Measurements from ENCODE around the gene SLC9A9. TPM values are rescaled to one million over a fixed set of nuclear protein-coding genes. Genes with fewer than 3 reads are reported as not detected.

SLC9A9 gene
- total RNA-seq, 4 donors from 2014 or later, result 1.1 to 15.9 (median 9.7) TPM

GRCh38 chr3:143414571-143415253 lies 433.6 kb downstream of the SLC9A9 start:
- 61 to 62% methylated on average over 2 of the region's 2 CpGs for WGBS, 2 donors (ENCODE audit: low coverage in 1 of 2)

GRCh38 chr3:143413372-143413771 lies 434.9 kb downstream of the SLC9A9 start:
- Histone ChIP-seq H3K27ac (no peak overlapping the region), H3K4me1 (no peaks in the 10 kb centered on the region), H3K27me3 (no peaks in the 10 kb centered on the region), H3K4me3 (no peak overlapping the region), H3K36me3 (no peaks in the 10 kb centered on the region), H3K9me3 (no peaks in the 10 kb centered on the region)
- 64 to 66% methylated on average over 2 to 4 of the region's 4 CpGs for WGBS, 2 donors (ENCODE audit: low coverage in 1 of 2)
- in situ Hi-C loops (cut with MboI; ENCODE audit: low pct_ligation_motif_present in 1 of 4, low pct_unique_long_range_greater_than_20kb in 1 of 4, low sequenced_read_pairs in 3 of 4), result no loop called here
- no peak for DNase-seq
- TF ChIP-seq, protein P1, sequence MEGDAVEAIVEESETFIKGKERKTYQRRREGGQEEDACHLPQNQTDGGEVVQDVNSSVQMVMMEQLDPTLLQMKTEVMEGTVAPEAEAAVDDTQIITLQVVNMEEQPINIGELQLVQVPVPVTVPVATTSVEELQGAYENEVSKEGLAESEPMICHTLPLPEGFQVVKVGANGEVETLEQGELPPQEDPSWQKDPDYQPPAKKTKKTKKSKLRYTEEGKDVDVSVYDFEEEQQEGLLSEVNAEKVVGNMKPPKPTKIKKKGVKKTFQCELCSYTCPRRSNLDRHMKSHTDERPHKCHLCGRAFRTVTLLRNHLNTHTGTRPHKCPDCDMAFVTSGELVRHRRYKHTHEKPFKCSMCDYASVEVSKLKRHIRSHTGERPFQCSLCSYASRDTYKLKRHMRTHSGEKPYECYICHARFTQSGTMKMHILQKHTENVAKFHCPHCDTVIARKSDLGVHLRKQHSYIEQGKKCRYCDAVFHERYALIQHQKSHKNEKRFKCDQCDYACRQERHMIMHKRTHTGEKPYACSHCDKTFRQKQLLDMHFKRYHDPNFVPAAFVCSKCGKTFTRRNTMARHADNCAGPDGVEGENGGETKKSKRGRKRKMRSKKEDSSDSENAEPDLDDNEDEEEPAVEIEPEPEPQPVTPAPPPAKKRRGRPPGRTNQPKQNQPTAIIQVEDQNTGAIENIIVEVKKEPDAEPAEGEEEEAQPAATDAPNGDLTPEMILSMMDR (IDR thresholded peaks at IDR 0.05), result no peak
- TF ChIP-seq EP300 (IDR thresholded peaks at IDR 0.05; ENCODE audit: low read depth) (no peak), POLR2AphosphoS5 (IDR thresholded peaks at IDR 0.05) (no peak), POLR2A (IDR thresholded peaks at IDR 0.05) (no peak)
- intact Hi-C loops (cut with DNase I; ENCODE audit: low total_unique reads), result no loop called here

More at GRCh38 chr3:143414571-143415253, 433.6 kb downstream of the SLC9A9 start:
- H3K4me3 ChIP-seq, result no peak overlapping the region
- no peaks in the 10 kb centered on the region for H3K9me3 ChIP-seq
- no peaks in the 10 kb centered on the region for H3K36me3 ChIP-seq
- TF ChIP-seq POLR2A (IDR thresholded peaks at IDR 0.05), result no peak
- TF ChIP-seq, protein P1 (IDR thresholded peaks at IDR 0.05), result no peak
- no peak for TF ChIP-seq EP300 (IDR thresholded peaks at IDR 0.05; ENCODE audit: low read depth)
- TF ChIP-seq POLR2AphosphoS5 (IDR thresholded peaks at IDR 0.05), result no peak
- DNase-seq, result no peak
- H3K27ac ChIP-seq, result no peak overlapping the region
- no peaks in the 10 kb centered on the region for H3K4me1 ChIP-seq
- no peaks in the 10 kb centered on the region for H3K27me3 ChIP-seq
- in situ Hi-C loops (cut with MboI; ENCODE audit: low pct_ligation_motif_present in 1 of 4, low pct_unique_long_range_greater_than_20kb in 1 of 4, low sequenced_read_pairs in 3 of 4) (no loop called here), intact Hi-C loops (cut with DNase I; ENCODE audit: low total_unique reads) (no loop called here)

GRCh38 chr3:143412084-143412483 lies 436.2 kb downstream of the SLC9A9 start:
- H3K9me3 ChIP-seq, result no peaks in the 10 kb centered on the region
- no peak overlapping the region for H3K4me3 ChIP-seq
- no peak for TF ChIP-seq EP300 (IDR thresholded peaks at IDR 0.05; ENCODE audit: low read depth)
- TF ChIP-seq, protein P1 (IDR thresholded peaks at IDR 0.05), result no peak
- TF ChIP-seq POLR2AphosphoS5 (IDR thresholded peaks at IDR 0.05), result no peak
- no peak for TF ChIP-seq POLR2A (IDR thresholded peaks at IDR 0.05)
- H3K4me1 ChIP-seq, result no peaks in the 10 kb centered on the region
- intact Hi-C loops (cut with DNase I; ENCODE audit: low total_unique reads), result no loop called here
- H3K27me3 ChIP-seq, result no peaks in the 10 kb centered on the region
- in situ Hi-C loops (cut with MboI; ENCODE audit: low pct_ligation_motif_present in 1 of 4, low pct_unique_long_range_greater_than_20kb in 1 of 4, low sequenced_read_pairs in 3 of 4), result no loop called here
- 90 to 93% methylated on average over 2 to 3 of the region's 3 CpGs for WGBS, 2 donors (ENCODE audit: low coverage in 1 of 2)
- no peaks in the 10 kb centered on the region for H3K36me3 ChIP-seq
- DNase-seq, result no peak
- H3K27ac ChIP-seq, result no peak overlapping the region

DNA sequence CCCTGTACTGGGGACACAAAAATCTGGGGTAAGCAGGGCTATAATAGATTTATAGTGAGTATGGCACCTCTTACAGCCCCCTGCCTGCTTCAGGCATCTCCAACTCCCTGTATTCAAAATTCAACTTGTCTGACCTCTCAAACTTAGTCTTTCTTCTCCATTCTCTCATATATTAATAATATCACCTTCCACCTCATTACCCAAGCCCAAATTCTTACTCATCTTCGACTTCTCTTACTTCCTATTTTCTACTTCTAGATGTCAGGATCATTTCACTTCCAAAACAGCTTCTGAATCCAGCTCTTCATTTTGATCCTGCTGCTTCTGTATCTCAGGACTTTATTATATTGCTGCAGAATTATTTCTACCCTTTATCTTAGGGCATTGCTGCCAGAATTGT lies 438.0 kb downstream of the SLC9A9 start:
- Histone ChIP-seq H3K27ac (no peak overlapping the region), H3K27me3 (no peaks in the 10 kb centered on the region), H3K9me3 (no peaks in the 10 kb centered on the region), H3K36me3 (no peaks in the 10 kb centered on the region), H3K4me1 (no peaks in the 10 kb centered on the region), H3K4me3 (no peak overlapping the region)
- no peak for DNase-seq
- WGBS, 2 donors (ENCODE audit: low coverage in 1 of 2), result 71 to 86% methylated on average over 1 of the region's 1 CpG
- TF ChIP-seq POLR2AphosphoS5 (IDR thresholded peaks at IDR 0.05) (no peak), EP300 (IDR thresholded peaks at IDR 0.05; ENCODE audit: low read depth) (no peak), POLR2A (IDR thresholded peaks at IDR 0.05) (no peak)
- TF ChIP-seq, protein P1 (IDR thresholded peaks at IDR 0.05), result no peak
- in situ Hi-C loops (cut with MboI; ENCODE audit: low pct_ligation_motif_present in 1 of 4, low pct_unique_long_range_greater_than_20kb in 1 of 4, low sequenced_read_pairs in 3 of 4), result no loop called here
- intact Hi-C loops (cut with DNase I; ENCODE audit: low total_unique reads), result no loop called here

All from transverse colon (tissue), 4 donors.